ENCODE data around the gene COL8A1. TPM values are rescaled to one million over a fixed set of nuclear protein-coding genes. Genes with fewer than 3 reads are reported as not detected.

COL8A1 gene
- total RNA-seq, 1 donor from 2014 or later: 123 TPM

- FAIRE-seq (no peak), DNase-seq (ENCODE audit: low read depth) (peak; percentile 64)
- Histone ChIP-seq H3K27me3 (ENCODE audit: insufficient read depth, low read length) (no peaks in the 10 kb centered on the region), H3K27ac (ENCODE audit: low read depth, low read length) (peak overlapping the region; percentile 57), H4K20me1 (ENCODE audit: insufficient read depth, low read length) (peaks cover 3% of the 10 kb centered on the region), H3K9ac (ENCODE audit: low read length) (peak overlapping the region; percentile 35), H3K36me3 (ENCODE audit: insufficient read depth, low read length) (peaks cover 2% of the 10 kb centered on the region), H3K4me3 (ENCODE audit: insufficient read depth, low read depth, low read length) (no peak overlapping the region), H3K79me2 (ENCODE audit: insufficient read depth, low read length) (peaks cover 89% of the 10 kb centered on the region), H3K9me3 (ENCODE audit: insufficient read depth, low read depth, low read length) (no peaks in the 10 kb centered on the region), H2AFZ (ENCODE audit: low read depth, low read length) (no peak overlapping the region), H3K4me1 (ENCODE audit: insufficient read depth, low read length) (peaks cover 18% of the 10 kb centered on the region), H3K4me2 (ENCODE audit: low read length) (no peak overlapping the region)
- H3K27ac Mint-ChIP-seq (ENCODE audit: unreplicated experiment): no peak overlapping the region
- peaks cover 6% of the 10 kb centered on the region for H3K36me3 Mint-ChIP-seq (ENCODE audit: low read depth, unreplicated experiment)
- no peaks in the 10 kb centered on the region for H3K9me3 Mint-ChIP-seq (ENCODE audit: unreplicated experiment)
- TF ChIP-seq EZH2 (IDR thresholded peaks at IDR 0.05; ENCODE audit: insufficient read depth, low read length): no peak
- TF ChIP-seq, protein P1, sequence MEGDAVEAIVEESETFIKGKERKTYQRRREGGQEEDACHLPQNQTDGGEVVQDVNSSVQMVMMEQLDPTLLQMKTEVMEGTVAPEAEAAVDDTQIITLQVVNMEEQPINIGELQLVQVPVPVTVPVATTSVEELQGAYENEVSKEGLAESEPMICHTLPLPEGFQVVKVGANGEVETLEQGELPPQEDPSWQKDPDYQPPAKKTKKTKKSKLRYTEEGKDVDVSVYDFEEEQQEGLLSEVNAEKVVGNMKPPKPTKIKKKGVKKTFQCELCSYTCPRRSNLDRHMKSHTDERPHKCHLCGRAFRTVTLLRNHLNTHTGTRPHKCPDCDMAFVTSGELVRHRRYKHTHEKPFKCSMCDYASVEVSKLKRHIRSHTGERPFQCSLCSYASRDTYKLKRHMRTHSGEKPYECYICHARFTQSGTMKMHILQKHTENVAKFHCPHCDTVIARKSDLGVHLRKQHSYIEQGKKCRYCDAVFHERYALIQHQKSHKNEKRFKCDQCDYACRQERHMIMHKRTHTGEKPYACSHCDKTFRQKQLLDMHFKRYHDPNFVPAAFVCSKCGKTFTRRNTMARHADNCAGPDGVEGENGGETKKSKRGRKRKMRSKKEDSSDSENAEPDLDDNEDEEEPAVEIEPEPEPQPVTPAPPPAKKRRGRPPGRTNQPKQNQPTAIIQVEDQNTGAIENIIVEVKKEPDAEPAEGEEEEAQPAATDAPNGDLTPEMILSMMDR (IDR thresholded peaks at IDR 0.05; ENCODE audit: insufficient read depth, low read depth, low read length): no peak
- no peaks in the 10 kb centered on the region for H3K27me3 Mint-ChIP-seq (ENCODE audit: low read depth, unreplicated experiment)
- no peak overlapping the region for H3K4me3 Mint-ChIP-seq (ENCODE audit: unreplicated experiment)
- peaks cover 39% of the 10 kb centered on the region for H3K4me1 Mint-ChIP-seq (ENCODE audit: low read depth, unreplicated experiment)
These were observed 31.6 kb downstream of the COL8A1 start for GRCh38 chr3:99669879-99670555.

GRCh38 chr3:99670556-99670950 lies 32.2 kb downstream of the COL8A1 start:
- no peaks in the 10 kb centered on the region for H3K9me3 Mint-ChIP-seq (ENCODE audit: unreplicated experiment)
- H3K27ac ChIP-seq (ENCODE audit: low read depth, low read length): peak overlapping the region; percentile 57
- no peak overlapping the region for H3K27ac Mint-ChIP-seq (ENCODE audit: unreplicated experiment)
- H3K36me3 ChIP-seq (ENCODE audit: insufficient read depth, low read length): peaks cover 2% of the 10 kb centered on the region
- no peak overlapping the region for H3K4me2 ChIP-seq (ENCODE audit: low read length)
- no peak overlapping the region for H2AFZ ChIP-seq (ENCODE audit: low read depth, low read length)
- peaks cover 41% of the 10 kb centered on the region for H3K4me1 Mint-ChIP-seq (ENCODE audit: low read depth, unreplicated experiment)
- H3K9me3 ChIP-seq (ENCODE audit: insufficient read depth, low read depth, low read length): no peaks in the 10 kb centered on the region
- H3K4me1 ChIP-seq (ENCODE audit: insufficient read depth, low read length): peaks cover 20% of the 10 kb centered on the region
- DNase-seq (ENCODE audit: low read depth) (no peak), FAIRE-seq (no peak)
- H3K79me2 ChIP-seq (ENCODE audit: insufficient read depth, low read length): peaks cover 89% of the 10 kb centered on the region
- no peak overlapping the region for H3K4me3 Mint-ChIP-seq (ENCODE audit: unreplicated experiment)
- no peak overlapping the region for H3K4me3 ChIP-seq (ENCODE audit: insufficient read depth, low read depth, low read length)
- peaks cover 3% of the 10 kb centered on the region for H4K20me1 ChIP-seq (ENCODE audit: insufficient read depth, low read length)
- no peaks in the 10 kb centered on the region for H3K27me3 ChIP-seq (ENCODE audit: insufficient read depth, low read length)
- H3K9ac ChIP-seq (ENCODE audit: low read length): peak overlapping the region; percentile 35
- H3K27me3 Mint-ChIP-seq (ENCODE audit: low read depth, unreplicated experiment): no peaks in the 10 kb centered on the region
- no peak for TF ChIP-seq EZH2 (IDR thresholded peaks at IDR 0.05; ENCODE audit: insufficient read depth, low read length)
- TF ChIP-seq, protein P1 (IDR thresholded peaks at IDR 0.05; ENCODE audit: insufficient read depth, low read depth, low read length): no peak
- H3K36me3 Mint-ChIP-seq (ENCODE audit: low read depth, unreplicated experiment): peaks cover 4% of the 10 kb centered on the region
